ENCODE data around the gene BAZ1B.

BAZ1B gene

GRCh38 chr7:73463966-73464365, 58.1 kb downstream of the BAZ1B start:
- no peaks in the 10 kb centered on the region for H3K27me3 ChIP-seq (ENCODE audit: insufficient read depth, low read length)
- H3K4me1 ChIP-seq (ENCODE audit: insufficient read depth, low read length, severe bottlenecking), result no peaks in the 10 kb centered on the region
- H3F3A ChIP-seq (ENCODE audit: insufficient read depth, low read length), result no peaks in the 10 kb centered on the region
- H3K9me3 ChIP-seq (ENCODE audit: low read length), result no peaks in the 10 kb centered on the region
- no peaks in the 10 kb centered on the region for H4K20me1 ChIP-seq (ENCODE audit: insufficient read depth, low read length)
- H3K4me3 ChIP-seq (ENCODE audit: low read depth, low read length, poor library complexity, severe bottlenecking), result no peak overlapping the region
- H3K9ac ChIP-seq (ENCODE audit: low read length), result no peak overlapping the region
- TF ChIP-seq EZH2 (IDR thresholded peaks at IDR 0.05; ENCODE audit: borderline replicate concordance, low read length), result no peak
- TF ChIP-seq CTCF (IDR thresholded peaks at IDR 0.05; ENCODE audit: low read length), result no peak
- H3K4me2 ChIP-seq (ENCODE audit: low read length), result no peak overlapping the region
- no peak overlapping the region for H3K27ac ChIP-seq (ENCODE audit: low read depth, low read length, poor library complexity, severe bottlenecking)
- no peak overlapping the region for H2AFZ ChIP-seq (ENCODE audit: low read length)
- H3K79me2 ChIP-seq (ENCODE audit: insufficient read depth, low read length), result no peaks in the 10 kb centered on the region; the same call in 1 of the 2 replicates
- peaks cover 100% of the 10 kb centered on the region for H3K36me3 ChIP-seq (ENCODE audit: insufficient read depth, low read length)
- no peaks in the 10 kb centered on the region for H3K9me2 ChIP-seq (ENCODE audit: low read depth, low read length)

- H3K4me2 ChIP-seq (ENCODE audit: low read length), result no peak overlapping the region
- H3K79me2 ChIP-seq (ENCODE audit: insufficient read depth, low read length), result no peaks in the 10 kb centered on the region; the same call in 1 of the 2 replicates
- TF ChIP-seq EZH2 (IDR thresholded peaks at IDR 0.05; ENCODE audit: borderline replicate concordance, low read length) (no peak), CTCF (IDR thresholded peaks at IDR 0.05; ENCODE audit: low read length) (no peak)
- no peaks in the 10 kb centered on the region for H3K4me1 ChIP-seq (ENCODE audit: insufficient read depth, low read length, severe bottlenecking)
- H3K36me3 ChIP-seq (ENCODE audit: insufficient read depth, low read length), result peaks cover 100% of the 10 kb centered on the region
- H3K9ac ChIP-seq (ENCODE audit: low read length), result no peak overlapping the region
- H3K27ac ChIP-seq (ENCODE audit: low read depth, low read length, poor library complexity, severe bottlenecking), result no peak overlapping the region
- H3K27me3 ChIP-seq (ENCODE audit: insufficient read depth, low read length), result no peaks in the 10 kb centered on the region
- no peaks in the 10 kb centered on the region for H3F3A ChIP-seq (ENCODE audit: insufficient read depth, low read length)
- no peaks in the 10 kb centered on the region for H3K9me2 ChIP-seq (ENCODE audit: low read depth, low read length)
- H3K9me3 ChIP-seq (ENCODE audit: low read length), result no peaks in the 10 kb centered on the region
- H3K4me3 ChIP-seq (ENCODE audit: low read depth, low read length, poor library complexity, severe bottlenecking), result no peak overlapping the region
- H4K20me1 ChIP-seq (ENCODE audit: insufficient read depth, low read length), result no peaks in the 10 kb centered on the region
- no peak overlapping the region for H2AFZ ChIP-seq (ENCODE audit: low read length)
Observed at GRCh38 chr7:73463260-73463659, 58.8 kb downstream of the BAZ1B start.

- H3K9ac ChIP-seq (ENCODE audit: low read length), result no peak overlapping the region
- no peaks in the 10 kb centered on the region for H4K20me1 ChIP-seq (ENCODE audit: insufficient read depth, low read length)
- H3K4me3 ChIP-seq (ENCODE audit: low read depth, low read length, poor library complexity, severe bottlenecking), result no peak overlapping the region
- no peak overlapping the region for H2AFZ ChIP-seq (ENCODE audit: low read length)
- H3K36me3 ChIP-seq (ENCODE audit: insufficient read depth, low read length), result peaks cover 100% of the 10 kb centered on the region
- no peaks in the 10 kb centered on the region for H3K9me3 ChIP-seq (ENCODE audit: low read length)
- TF ChIP-seq EZH2 (IDR thresholded peaks at IDR 0.05; ENCODE audit: borderline replicate concordance, low read length) (no peak), CTCF (IDR thresholded peaks at IDR 0.05; ENCODE audit: low read length) (no peak)
- no peak overlapping the region for H3K27ac ChIP-seq (ENCODE audit: low read depth, low read length, poor library complexity, severe bottlenecking)
- H3K27me3 ChIP-seq (ENCODE audit: insufficient read depth, low read length), result no peaks in the 10 kb centered on the region
- H3K4me2 ChIP-seq (ENCODE audit: low read length), result no peak overlapping the region
- no peaks in the 10 kb centered on the region for H3K9me2 ChIP-seq (ENCODE audit: low read depth, low read length)
- no peaks in the 10 kb centered on the region for H3F3A ChIP-seq (ENCODE audit: insufficient read depth, low read length)
- H3K79me2 ChIP-seq (ENCODE audit: insufficient read depth, low read length), result no peaks in the 10 kb centered on the region; the same call in 1 of the 2 replicates
- no peaks in the 10 kb centered on the region for H3K4me1 ChIP-seq (ENCODE audit: insufficient read depth, low read length, severe bottlenecking)
Observed at GRCh38 chr7:73461782-73462285, 60.3 kb downstream of the BAZ1B start.

Measured in OCI-LY1 (cell line).